Jurkat, Clone E6-1 (cell line): Measurements from ENCODE around the gene PPIF.
A peak's percentile ranks its signal among the peaks of the same experiment; 100 is the strongest.

Experiments
- DNase-seq: peaks from one replicate; pipeline ENCODE4 v3.0.0-alpha.2; 2011; ENCODE audit warnings: low read depth, low spot score
- H3K4me3 ChIP-seq: 2 replicates; pipeline ENCODE4 v1.5.1; 2011; ENCODE audit warnings: mild to moderate bottlenecking, low read length, control low read depth, moderate library complexity

PPIF gene

GRCh38 chr10:79359816-79360498 is 12.7 kb downstream of the PPIF start:
- no peak overlapping the region for H3K4me3 ChIP-seq
- no peak for DNase-seq

- no peak for DNase-seq
- H3K4me3 ChIP-seq: no peak overlapping the region
Measured at GRCh38 chr10:79360499-79361342, 13.5 kb downstream of the PPIF start.

GRCh38 chr10:79361726-79362397 is 14.6 kb downstream of the PPIF start:
- DNase-seq: no peak
- no peak overlapping the region for H3K4me3 ChIP-seq

- DNase-seq: peak; percentile 62
- H3K4me3 ChIP-seq: no peak overlapping the region
Measured at GRCh38 chr10:79367426-79368189, 20.3 kb downstream of the PPIF start.

- H3K4me3 ChIP-seq: no peak overlapping the region
- DNase-seq: no peak
Measured at GRCh38 chr10:79372871-79373270, 25.6 kb downstream of the PPIF start.

GRCh38 chr10:79374312-79375191 is 27.3 kb downstream of the PPIF start:
- DNase-seq: peak; percentile 42
- no peak overlapping the region for H3K4me3 ChIP-seq

- DNase-seq: no peak
- no peak overlapping the region for H3K4me3 ChIP-seq
Measured at GRCh38 chr10:79375321-79376077, 28.2 kb downstream of the PPIF start.

- no peak for DNase-seq
Measured at GRCh38 chr10:79376078-79376628, 28.9 kb downstream of the PPIF start.

GRCh38 chr10:79376751-79377556 is 29.7 kb downstream of the PPIF start:
- no peak for DNase-seq
- H3K4me3 ChIP-seq: no peak overlapping the region

More at GRCh38 chr10:79376078-79376628, 28.9 kb downstream of the PPIF start:
- no peak overlapping the region for H3K4me3 ChIP-seq

GRCh38 chr10:79377557-79378382 is 30.5 kb downstream of the PPIF start:
- no peak for DNase-seq
- no peak overlapping the region for H3K4me3 ChIP-seq

- no peak for DNase-seq
- no peak overlapping the region for H3K4me3 ChIP-seq
Measured at GRCh38 chr10:79378383-79378646, 31.0 kb downstream of the PPIF start.

- H3K4me3 ChIP-seq: no peak overlapping the region
- DNase-seq: no peak
Measured at GRCh38 chr10:79378647-79379511, 31.6 kb downstream of the PPIF start.

GRCh38 chr10:79379512-79380124 is 32.3 kb downstream of the PPIF start:
- no peak overlapping the region for H3K4me3 ChIP-seq
- DNase-seq: no peak

- DNase-seq: no peak
- no peak overlapping the region for H3K4me3 ChIP-seq
Measured at GRCh38 chr10:79380125-79380945, 33.1 kb downstream of the PPIF start.
